Globus pallidus (tissue), 1 donor: Measurements from ENCODE around the gene OGG1.
A peak's percentile ranks its signal among the peaks of the same experiment; 100 is the strongest.

Source experiments
- DNase-seq: peaks from one replicate; pipeline ENCODE4 v3.0.0-alpha.2; 2015; ENCODE audit warnings: low spot score

The OGG1 gene

GRCh38 chr3:9727743-9728142 is 22.0 kb upstream of the OGG1 start:
- DNase-seq = no peak

GRCh38 chr3:9729419-9729818 is 20.3 kb upstream of the OGG1 start:
- DNase-seq = no peak

- no peak for DNase-seq
These were observed 19.0 kb upstream of the OGG1 start for GRCh38 chr3:9730657-9731205.

GRCh38 chr3:9731206-9732079 is 18.3 kb upstream of the OGG1 start, which contains the start of gene BRPF1:
Gene BRPF1 (plus strand): TSS chr3:9731735. CDS start chr3:9734141, 2,406 bp downstream.
- peak; percentile 100 for DNase-seq

- DNase-seq = no peak
These were observed 17.5 kb upstream of the OGG1 start for GRCh38 chr3:9732080-9732739.

GRCh38 chr3:9732740-9733115 is 17.0 kb upstream of the OGG1 start:
- DNase-seq = no peak

GRCh38 chr3:9736831-9737230 is 12.9 kb upstream of the OGG1 start:
- no peak for DNase-seq

GRCh38 chr3:9739181-9739580 is 10.6 kb upstream of the OGG1 start:
- no peak for DNase-seq

- DNase-seq = no peak
These were observed 7.2 kb upstream of the OGG1 start for GRCh38 chr3:9742560-9742959.

- no peak for DNase-seq
These were observed 6.2 kb upstream of the OGG1 start for GRCh38 chr3:9743548-9743947.

GRCh38 chr3:9744162-9744561 is 5.6 kb upstream of the OGG1 start:
- no peak for DNase-seq

- no peak for DNase-seq
These were observed 4.2 kb upstream of the OGG1 start for GRCh38 chr3:9745521-9745920.

GRCh38 chr3:9746330-9746729 is 3.4 kb upstream of the OGG1 start:
- DNase-seq = no peak

GRCh38 chr3:9747267-9747666 is 2.5 kb upstream of the OGG1 start:
- no peak for DNase-seq

- no peak for DNase-seq
These were observed 1.7 kb upstream of the OGG1 start for GRCh38 chr3:9748031-9748430.

GRCh38 chr3:9749296-9749644 is 482 bp upstream of the OGG1 start:
- DNase-seq = no peak

GRCh38 chr3:9750556-9751411 is 1.0 kb downstream of the OGG1 start:
- no peak for DNase-seq

GRCh38 chr3:9754678-9755077 is 4.9 kb downstream of the OGG1 start:
- DNase-seq = no peak

- no peak for DNase-seq
These were observed 7.7 kb downstream of the OGG1 start for GRCh38 chr3:9757427-9757826.

- no peak for DNase-seq
These were observed 11.2 kb downstream of the OGG1 start for GRCh38 chr3:9760779-9761505.

- DNase-seq = no peak
These were observed 12.2 kb downstream of the OGG1 start for GRCh38 chr3:9761919-9762318.

- DNase-seq = no peak
These were observed 13.1 kb downstream of the OGG1 start for GRCh38 chr3:9762871-9763270.
